GM18861 (cell line): Measurements from ENCODE around the gene ITGA1.

ENCODE experiments used
- ATAC-seq: cut with Tn5 transposase; IDR thresholded peaks from one replicate; pipeline ENCODE4 v1.9.1; 2021; ENCODE audit not compliant: unreplicated experiment

Gene ITGA1

DNA sequence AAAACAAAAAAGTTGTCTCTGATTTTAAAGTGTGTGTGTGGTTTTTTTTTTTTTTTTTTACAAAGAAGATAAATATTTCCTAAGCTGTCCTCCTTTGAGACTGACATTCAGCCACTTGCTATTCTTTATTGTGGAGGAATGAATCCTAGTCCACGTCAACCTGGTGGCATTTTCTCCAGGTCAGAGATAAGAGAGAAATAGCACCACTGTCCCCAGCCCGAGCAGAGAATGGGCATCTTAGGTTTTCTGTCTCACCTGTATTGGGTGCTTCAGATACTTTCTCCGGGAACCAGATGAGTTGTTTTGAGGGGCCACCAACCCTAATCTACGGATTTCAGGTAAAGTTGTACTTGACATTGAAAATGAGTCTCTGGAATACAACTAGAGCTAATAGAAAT is 202.8 kb downstream of the ITGA1 start:
- ATAC-seq, result no peak

DNA sequence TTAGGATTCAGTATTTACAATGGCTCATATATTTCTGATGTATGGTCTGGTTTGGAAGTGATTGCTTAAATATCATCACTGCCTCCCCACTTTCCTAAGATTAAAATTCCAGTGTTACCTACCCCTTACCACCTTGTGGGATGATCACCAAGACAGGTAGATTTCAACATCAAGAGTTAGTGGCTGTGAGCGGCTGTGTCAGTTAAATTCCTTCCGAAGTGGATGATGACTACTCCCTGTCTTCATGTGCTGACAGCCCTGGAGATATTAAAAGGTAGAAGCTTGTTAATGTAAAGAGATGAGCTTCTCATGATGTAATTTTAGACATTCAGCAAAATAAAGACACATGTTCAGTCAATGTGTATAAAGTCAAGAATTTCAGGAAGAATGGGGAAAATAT is 205.7 kb downstream of the ITGA1 start:
- ATAC-seq, result no peak

DNA sequence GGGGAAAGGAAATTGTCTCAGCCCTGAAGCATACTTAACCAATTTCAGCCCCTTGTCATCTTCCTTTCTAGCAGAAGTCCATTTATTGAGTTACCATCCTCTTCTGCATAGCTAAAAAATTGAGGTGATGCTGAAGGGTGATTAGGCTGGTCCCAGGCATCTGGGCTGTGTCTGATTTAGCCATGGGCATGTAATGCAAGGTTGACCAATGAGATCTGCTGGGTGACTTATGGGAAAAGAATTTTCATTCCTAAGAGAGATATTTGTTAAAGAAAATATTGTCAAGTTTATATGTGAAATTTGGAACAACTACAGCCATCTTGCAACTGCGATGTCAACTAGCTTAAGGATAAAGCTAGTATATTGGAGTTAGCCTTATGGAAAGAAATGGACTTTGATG is 206.6 kb downstream of the ITGA1 start:
- no peak for ATAC-seq

DNA sequence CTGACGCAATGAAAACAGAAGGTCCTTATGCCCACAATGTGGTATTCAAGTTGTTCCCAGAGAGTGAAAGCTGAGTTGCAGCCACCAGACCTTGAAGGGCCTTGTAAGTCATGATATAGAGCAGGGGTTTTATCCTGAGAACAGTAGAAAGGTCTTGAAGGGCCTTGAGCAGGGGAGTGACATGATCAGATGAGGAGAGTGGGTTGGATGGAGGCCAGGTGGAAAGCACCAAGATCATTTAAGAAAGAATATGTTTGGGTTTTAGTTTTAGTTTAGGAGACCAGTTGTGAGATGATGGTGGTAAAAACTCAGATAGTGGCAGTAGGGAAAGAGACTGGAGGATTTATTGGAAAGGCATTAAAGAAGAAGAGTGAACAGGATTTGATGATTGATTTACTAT is 207.4 kb downstream of the ITGA1 start:
- no peak for ATAC-seq

DNA sequence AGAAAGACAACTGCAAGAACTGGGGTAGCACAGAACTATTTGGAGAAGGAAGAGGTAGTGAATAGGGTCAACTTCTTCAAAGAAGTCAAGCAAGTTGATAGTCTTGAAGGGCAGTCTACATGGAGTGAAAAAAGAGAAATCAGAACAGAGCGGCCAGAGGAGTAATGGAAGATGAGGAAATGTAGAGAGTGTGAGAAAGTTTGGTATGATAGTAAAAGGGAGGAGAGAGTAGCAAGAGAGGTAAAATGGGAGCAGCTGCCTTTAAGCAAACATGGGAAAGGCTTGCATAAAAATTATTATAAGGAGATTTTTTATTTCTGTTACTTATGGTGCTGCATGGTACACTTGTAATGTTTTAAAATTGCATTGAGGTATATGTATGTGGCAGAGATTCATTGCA is 208.2 kb downstream of the ITGA1 start:
- ATAC-seq, result no peak

DNA sequence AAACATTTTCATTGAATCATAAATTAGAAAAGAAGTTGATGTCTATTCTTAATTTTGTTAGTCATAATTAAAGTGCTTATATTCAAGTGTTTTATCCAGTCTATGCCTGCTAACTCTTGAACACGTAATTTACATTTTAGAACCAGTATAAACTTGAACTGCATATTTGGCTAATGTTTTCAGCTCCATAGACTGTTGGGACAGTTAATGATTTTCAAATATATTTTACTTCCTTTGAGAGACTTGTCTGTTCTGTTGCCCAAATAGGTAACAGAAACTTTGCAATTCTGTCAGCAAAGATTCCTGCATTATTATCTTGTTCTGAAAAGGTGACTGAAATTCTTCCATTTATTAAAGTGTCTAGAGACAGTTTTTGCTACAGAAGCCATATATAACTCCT is 209.3 kb downstream of the ITGA1 start:
- peak; percentile 41 for ATAC-seq

DNA sequence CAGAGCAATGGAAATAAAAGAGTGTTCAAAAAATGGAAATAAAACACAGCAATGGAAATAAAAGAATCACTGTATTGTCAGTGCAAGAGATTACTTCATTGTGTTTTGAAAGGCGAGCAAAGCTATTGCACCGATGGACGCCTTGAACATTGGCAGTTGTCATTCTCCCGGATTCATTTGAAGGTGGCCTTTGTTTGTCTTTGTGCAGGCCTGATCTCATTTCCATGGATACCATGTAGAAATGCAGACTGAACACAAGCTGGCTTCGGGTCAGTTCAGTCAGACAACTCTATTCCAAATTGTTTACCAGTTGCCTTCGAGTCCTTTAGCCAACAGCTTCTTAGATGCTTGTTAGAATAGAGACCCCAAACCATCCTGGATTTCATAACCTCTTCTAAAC is 209.7 kb downstream of the ITGA1 start:
- ATAC-seq, result no peak

DNA sequence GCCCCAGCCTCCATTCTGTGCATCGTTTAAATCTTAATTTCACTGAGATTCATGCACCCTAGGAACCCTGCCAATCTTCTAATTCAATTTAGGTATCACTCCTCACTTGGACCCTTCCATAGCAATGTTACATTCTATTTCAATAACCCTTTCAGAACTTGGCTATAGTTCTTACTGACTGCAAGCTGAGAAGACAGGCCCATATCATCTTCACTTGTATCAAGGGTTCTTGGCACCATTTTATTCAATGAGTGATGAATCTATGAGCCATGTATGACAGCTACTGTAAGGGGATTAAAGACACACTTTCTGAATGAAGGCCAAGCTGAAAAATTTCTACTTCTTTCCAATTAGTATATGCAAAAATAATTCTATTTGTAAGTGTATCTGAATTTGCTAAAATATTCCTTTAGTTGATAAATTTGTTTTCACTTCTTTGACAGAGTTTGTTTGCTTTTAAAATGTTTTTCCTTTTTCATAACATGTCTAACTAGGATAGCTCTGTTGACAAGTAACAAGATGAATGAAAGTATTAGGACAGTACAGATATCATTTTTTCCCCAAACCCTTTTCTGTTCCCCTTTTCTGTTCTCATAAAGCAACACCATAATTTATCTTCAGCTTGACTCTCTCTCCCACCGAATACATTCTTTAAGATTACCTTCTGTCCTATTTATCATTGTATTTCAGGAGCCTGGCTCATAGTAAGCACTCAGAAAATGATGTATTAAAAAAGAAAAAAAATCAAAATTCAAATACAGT is 211.0 kb downstream of the ITGA1 start:
- peak; percentile 53 for ATAC-seq

DNA sequence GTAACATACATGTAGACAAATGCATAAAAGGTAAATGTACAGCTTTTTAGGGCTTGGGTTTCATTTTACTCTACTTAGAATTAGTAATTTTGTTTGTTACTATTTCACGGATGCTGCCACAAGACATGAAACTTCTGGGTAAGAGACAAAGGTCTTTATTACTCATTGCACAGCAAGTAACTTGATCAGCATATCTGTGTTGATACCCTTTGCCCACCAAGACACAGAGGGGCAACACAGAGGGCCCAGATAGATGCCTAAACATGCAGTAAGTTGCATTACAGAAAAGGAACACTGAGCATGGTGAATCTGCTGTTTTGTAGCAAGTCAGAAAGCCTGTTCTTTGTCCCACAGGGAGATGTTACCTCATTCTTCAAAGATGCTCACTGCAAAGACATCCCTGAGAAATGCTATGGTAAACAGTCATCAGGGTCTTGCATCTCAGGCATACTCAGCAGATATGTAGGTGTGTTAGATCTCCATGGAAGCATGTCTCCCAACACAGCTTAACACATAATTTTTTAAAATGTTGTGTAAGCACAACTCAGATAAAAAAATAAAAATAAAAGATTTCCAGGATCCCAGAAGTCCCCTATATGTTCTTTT is 211.7 kb downstream of the ITGA1 start:
- ATAC-seq, result peak; percentile 34

DNA sequence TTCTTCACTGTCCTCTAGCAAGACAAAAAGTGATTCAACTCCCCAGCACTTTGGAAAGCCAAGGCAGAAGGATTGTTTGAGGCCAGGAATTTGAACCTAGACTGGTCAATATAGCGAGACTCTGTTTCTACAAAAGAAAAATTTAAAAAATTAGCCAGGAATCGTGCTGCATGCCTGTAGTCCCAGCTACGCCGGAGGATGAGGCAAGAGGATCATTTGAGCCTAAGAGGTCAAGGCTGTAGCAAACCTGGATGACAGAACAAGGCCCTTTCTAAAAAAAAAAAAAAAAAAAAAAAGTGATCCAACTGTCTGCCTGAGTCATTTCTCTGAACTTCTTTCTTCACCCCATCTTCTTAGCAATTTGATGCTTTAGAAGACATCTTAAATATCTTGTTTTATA is 213.8 kb downstream of the ITGA1 start:
- ATAC-seq, result no peak

DNA sequence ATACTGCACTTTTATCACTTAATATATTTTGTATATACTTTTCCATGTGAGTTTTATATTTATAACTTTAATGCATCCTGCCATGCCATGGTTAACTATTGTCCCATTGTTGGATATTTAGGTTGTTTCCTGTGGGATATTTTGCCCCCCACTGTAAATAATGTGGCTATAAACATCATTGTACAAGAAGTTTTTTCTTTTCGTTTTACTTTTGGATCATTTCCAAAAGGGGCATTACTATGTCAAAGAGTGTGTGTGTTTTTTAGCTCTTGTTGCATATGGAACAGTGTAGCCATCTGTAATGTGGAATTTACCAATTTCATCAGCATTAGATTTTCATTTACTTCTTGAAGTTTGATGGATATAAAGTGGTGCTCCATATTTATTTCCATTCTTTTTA is 214.8 kb downstream of the ITGA1 start:
- no peak for ATAC-seq

DNA sequence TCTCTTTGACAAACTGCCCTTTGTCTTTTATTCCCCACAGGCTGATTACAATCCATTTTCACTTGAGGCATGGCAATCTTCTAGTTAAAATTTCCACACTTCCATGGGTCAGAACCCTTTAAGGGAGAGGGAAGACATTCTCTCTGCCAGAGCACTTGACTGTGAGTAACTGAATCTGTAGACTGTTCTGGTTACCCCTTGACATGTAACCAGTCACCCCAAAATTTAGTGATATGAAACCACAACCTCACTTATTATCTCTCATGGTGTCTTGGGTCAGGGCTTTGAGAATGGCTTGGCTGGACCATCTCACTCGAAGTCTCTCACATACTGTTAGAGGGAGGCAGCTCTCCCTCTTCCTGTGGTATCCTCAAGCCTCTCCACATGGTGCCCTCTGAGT is 215.4 kb downstream of the ITGA1 start:
- no peak for ATAC-seq

DNA sequence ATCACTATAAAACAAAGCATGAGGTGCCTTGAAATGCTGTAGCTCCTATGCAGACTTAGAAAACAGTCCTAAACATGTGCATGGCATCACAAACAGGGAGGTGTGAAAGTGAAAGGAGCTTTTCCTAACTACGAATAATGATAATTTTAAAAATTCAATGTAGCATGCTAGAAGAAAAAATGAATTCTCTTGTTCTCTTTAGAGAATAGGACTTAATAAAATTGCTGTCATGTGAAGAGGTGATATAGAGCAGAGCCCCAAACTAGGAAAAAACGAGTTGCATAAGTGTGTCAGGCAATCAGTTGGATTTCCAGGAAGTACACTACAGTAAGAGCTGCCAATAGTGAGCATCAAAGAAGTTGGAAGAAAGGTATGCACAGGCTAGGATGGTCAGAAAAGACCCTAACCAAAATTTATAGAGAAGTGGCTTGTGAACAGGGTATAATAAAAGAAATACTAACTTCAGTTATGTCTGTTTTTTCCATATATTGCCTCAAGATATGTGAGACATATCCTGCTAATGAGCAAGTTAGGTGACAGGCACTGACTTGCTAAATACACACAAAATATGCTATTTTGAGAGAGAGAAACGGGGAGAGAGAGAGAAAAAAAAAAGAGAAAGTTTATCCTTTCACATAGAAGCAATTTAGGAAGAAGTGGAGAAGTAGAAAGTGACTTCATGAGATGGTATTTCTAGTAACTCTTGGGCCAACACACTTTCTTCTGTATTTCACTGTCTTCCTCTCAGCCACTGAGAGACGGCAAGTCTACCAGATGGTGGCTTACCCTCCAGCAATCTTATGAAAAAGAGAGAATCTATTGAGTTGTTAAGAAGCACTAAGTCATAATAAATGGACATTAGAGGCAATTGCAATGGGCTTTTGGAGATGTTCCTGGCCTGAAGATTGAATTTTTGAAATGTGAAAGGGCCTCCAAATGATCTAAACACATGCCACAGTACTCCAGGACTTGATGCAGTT is 219.5 kb downstream of the ITGA1 start:
- no peak for ATAC-seq

DNA sequence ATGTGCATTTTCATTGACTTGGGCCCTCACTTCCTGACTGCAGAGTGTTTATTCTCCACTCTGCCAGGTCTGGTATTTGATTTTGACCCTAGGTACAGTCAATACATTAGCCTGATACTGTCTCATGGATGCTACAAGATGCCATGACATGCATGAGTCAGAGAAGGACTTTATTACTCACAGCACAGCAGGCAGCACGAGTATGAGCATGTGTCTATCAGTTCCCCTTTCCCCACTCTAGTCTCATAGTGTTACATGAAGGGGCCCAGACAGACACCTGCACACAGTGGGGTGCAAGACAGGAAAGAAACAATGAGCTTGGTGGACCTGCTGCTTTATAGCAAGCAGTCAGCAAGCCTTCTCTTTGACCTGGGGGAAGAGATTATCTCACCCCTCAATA is 221.0 kb downstream of the ITGA1 start:
- ATAC-seq, result peak; percentile 98
